H1 (cell line): Measurements from ENCODE around the gene GMFB. TPM values are rescaled to one million over a fixed set of nuclear protein-coding genes. Genes with fewer than 3 reads are reported as not detected.

Source experiments
- CTCF ChIA-PET: fragments of 300-600 bp; sonication (Branson Sonifier 250); formaldehyde crosslinking; loops from one replicate; lab custom pipeline; 2021; ENCODE audit not compliant: partially characterized antibody; lab: Charles Lee
- POLR2A ChIA-PET: fragments of 300-600 bp; sonication (Branson Sonifier 250); formaldehyde crosslinking; loops from one replicate; lab custom pipeline; 2021; ENCODE audit warnings: inconsistent platforms; ENCODE audit not compliant: partially characterized antibody; lab: Charles Lee
- DNase-seq, 2 experiments: peaks; one replicate each; pipeline versions ENCODE4 v3.0.0 to v3.0.0-alpha.2; 2010 to 2022; ENCODE audit warnings: low spot score in 2 of 2, low read depth in 1 of 2, mixed read lengths in 1 of 2
- FAIRE-seq: peaks from 2 replicates; lab custom pipeline; 2011; peaks lifted over from hg19 to GRCh38; lab: Jason Lieb, UNC
- H2AFZ ChIP-seq: 2 replicates; pipeline ENCODE4 v1.8.1; 2012; ENCODE audit warnings: low read length, inconsistent platforms
- H2AK5ac ChIP-seq: 2 replicates; pipeline ENCODE4 v1.6.1; 2013; ENCODE audit warnings: low read depth, low read length
- H2BK120ac ChIP-seq: replicated peaks from 2 replicates; pipeline ENCODE3; 2013; ENCODE audit warnings: low read depth, low read length, inconsistent platforms
- H2BK12ac ChIP-seq: 2 replicates; pipeline ENCODE4 v1.6.1; 2013; ENCODE audit warnings: low read depth, low read length
- H2BK15ac ChIP-seq: 2 replicates; pipeline ENCODE4 v1.6.1; 2013; ENCODE audit warnings: low read length
- H2BK20ac ChIP-seq: 2 replicates; pipeline ENCODE4 v1.6.1; 2013; ENCODE audit warnings: low read length
- H2BK5ac ChIP-seq: 2 replicates; pipeline ENCODE4 v1.6.1; 2013; ENCODE audit warnings: low read depth, low read length
- H3K14ac ChIP-seq: 2 replicates; pipeline ENCODE4 v1.6.1; 2013; ENCODE audit warnings: inconsistent platforms; ENCODE audit not compliant: insufficient read length
- H3K18ac ChIP-seq: 2 replicates; pipeline ENCODE4 v1.6.1; 2013; ENCODE audit warnings: low read length; ENCODE audit errors: extremely low read depth
- H3K23ac ChIP-seq: 2 replicates; pipeline ENCODE4 v1.6.1; 2013; ENCODE audit warnings: inconsistent platforms; ENCODE audit not compliant: insufficient read length
- H3K23me2 ChIP-seq: 2 replicates; pipeline ENCODE4 v1.6.1; 2013; ENCODE audit warnings: low read depth, low read length
- H3K27ac ChIP-seq: 2 replicates; pipeline ENCODE4 v1.6.1; 2011; ENCODE audit warnings: low read depth, low read length, inconsistent platforms
- H3K27me3 ChIP-seq, 4 experiments: replicated peaks in 1 of 4; 1 replicate in 1 of 4; 2 replicates in 3 of 4; pipeline versions ENCODE4 v1.6.1 to v1.8.1; 2011 to 2013; ENCODE audit warnings: low read length in 3 of 4, mild to moderate bottlenecking in 3 of 4, inconsistent platforms in 2 of 4, mixed read lengths in 2 of 4, moderate library complexity in 1 of 4; ENCODE audit not compliant: control insufficient read depth in 3 of 4, insufficient read depth in 3 of 4; ENCODE audit errors: extremely low read depth in 1 of 4
- H3K36me3 ChIP-seq, 4 experiments: 2 replicates each; pipeline versions ENCODE4 v1.6.1 to v1.8.1; 2011 to 2013; ENCODE audit warnings: mild to moderate bottlenecking in 4 of 4, low read length in 3 of 4, moderate library complexity in 2 of 4, control low read depth in 1 of 4, inconsistent platforms in 1 of 4; ENCODE audit not compliant: insufficient read depth in 4 of 4, control insufficient read depth in 2 of 4
- H3K4ac ChIP-seq: replicated peaks from 2 replicates; pipeline ENCODE3; 2013; ENCODE audit warnings: low read length, low read depth, mixed read lengths, inconsistent platforms; ENCODE audit not compliant: insufficient read length
- H3K4me1 ChIP-seq, 4 experiments: replicated peaks in 1 of 4; 1 replicate in 1 of 4; 2 replicates in 3 of 4; pipeline versions ENCODE4 v1.6.1 to v1.8.1; 2011 to 2013; ENCODE audit warnings: low read length in 3 of 4, inconsistent platforms in 2 of 4, mixed read lengths in 1 of 4; ENCODE audit not compliant: insufficient read depth in 4 of 4, control insufficient read depth in 3 of 4
- H3K4me2 ChIP-seq, 2 experiments: 2 replicates each; pipeline versions ENCODE4 v1.6.1 to v1.8.1; 2011 to 2013; ENCODE audit warnings: low read depth in 2 of 2, low read length in 2 of 2, control low read depth in 1 of 2, inconsistent platforms in 1 of 2, mild to moderate bottlenecking in 1 of 2; ENCODE audit not compliant: insufficient read depth in 1 of 2
- H3K4me3 ChIP-seq, 4 experiments: fragments of 200-600, 300-600 bp in 1 of 4; sonication (generic), shearing (Covaris generic), sonication (Bioruptor Twin) in 1 of 4; 2 replicates each; pipeline versions ENCODE4 v1.5.1 to v1.8.1; 2011 to 2016; ENCODE audit warnings: low read length in 4 of 4, low read depth in 3 of 4, control low read depth in 2 of 4, inconsistent platforms in 2 of 4, mild to moderate bottlenecking in 2 of 4, mixed read lengths in 1 of 4, moderate library complexity in 1 of 4; ENCODE audit not compliant: insufficient read depth in 2 of 4; ENCODE audit errors: extremely low read depth in 1 of 4
- H3K56ac ChIP-seq: replicated peaks from 2 replicates; pipeline ENCODE3; 2013; ENCODE audit warnings: low read depth, mild to moderate bottlenecking, mixed read lengths, low read length, inconsistent platforms; ENCODE audit not compliant: insufficient read length
- H3K79me1 ChIP-seq: 2 replicates; pipeline ENCODE4 v1.6.1; 2013; ENCODE audit warnings: low read depth, low read length, control low read depth
- H3K79me2 ChIP-seq, 2 experiments: 2 replicates each; pipeline versions ENCODE4 v1.6.1 to v1.8.1; 2012 to 2013; ENCODE audit warnings: low read length in 2 of 2, mild to moderate bottlenecking in 2 of 2, inconsistent platforms in 1 of 2; ENCODE audit not compliant: insufficient read depth in 2 of 2, control insufficient read depth in 1 of 2
- H3K9ac ChIP-seq, 4 experiments: replicated peaks in 1 of 4; 1 replicate in 1 of 4; 2 replicates in 3 of 4; pipeline versions ENCODE4 v1.6.1 to v1.8.1; 2011 to 2013; ENCODE audit warnings: low read depth in 3 of 4, low read length in 3 of 4, control low read depth in 2 of 4, mild to moderate bottlenecking in 2 of 4, moderate library complexity in 2 of 4, inconsistent platforms in 1 of 4; ENCODE audit errors: extremely low read depth in 1 of 4
- H3K9me3 ChIP-seq, 2 experiments: 2 replicates each; pipeline versions ENCODE4 v1.6.1 to v1.8.1; 2012 to 2013; ENCODE audit warnings: mild to moderate bottlenecking in 2 of 2, moderate library complexity in 2 of 2, control low read depth in 1 of 2, inconsistent platforms in 1 of 2, low read depth in 1 of 2, low read length in 1 of 2, mixed read lengths in 1 of 2; ENCODE audit not compliant: insufficient read depth in 2 of 2
- H4K20me1 ChIP-seq, 2 experiments: replicated peaks in 1 of 2; 2 replicates each; pipeline versions ENCODE3 to v1.8.1; 2011 to 2013; ENCODE audit warnings: inconsistent platforms in 2 of 2, low read length in 2 of 2, mild to moderate bottlenecking in 1 of 2; ENCODE audit not compliant: insufficient read depth in 2 of 2, control insufficient read depth in 1 of 2
- H4K5ac ChIP-seq: 2 replicates; pipeline ENCODE4 v1.6.1; 2013; ENCODE audit warnings: low read length, low read depth, mixed read lengths, inconsistent platforms; ENCODE audit not compliant: insufficient read length
- H4K8ac ChIP-seq: 2 replicates; pipeline ENCODE4 v1.8.0; 2013; ENCODE audit warnings: mild to moderate bottlenecking, moderate library complexity, low read length, inconsistent platforms; ENCODE audit not compliant: insufficient read depth; ENCODE audit errors: extremely low read depth
- H4K91ac ChIP-seq: replicated peaks from 2 replicates; pipeline ENCODE3; 2013; ENCODE audit warnings: low read length, mixed read lengths, inconsistent platforms; ENCODE audit not compliant: insufficient read length
- CEBPB ChIP-seq: IDR thresholded peaks from 2 replicates; pipeline ENCODE4 v1.6.1; 2012; ENCODE audit warnings: low read depth, low read length
- CREB1 ChIP-seq: IDR thresholded peaks from 2 replicates; pipeline ENCODE4 v1.6.1; 2012; ENCODE audit warnings: inconsistent platforms
- FOSL1 ChIP-seq: IDR thresholded peaks from 2 replicates; pipeline ENCODE4 v1.6.1; 2011; ENCODE audit warnings: mild to moderate bottlenecking, low read depth, low read length, moderate library complexity; ENCODE audit not compliant: insufficient read depth
- HDAC2 ChIP-seq, 2 experiments: fragments of 300-600 bp in 1 of 2; sonication (generic) in 1 of 2; IDR thresholded peaks; 2 replicates each; pipeline ENCODE4 v1.6.1; 2011 to 2012; ENCODE audit warnings: low read depth in 2 of 2, low read length in 2 of 2, mild to moderate bottlenecking in 2 of 2, moderate library complexity in 2 of 2, borderline replicate concordance in 1 of 2, inconsistent platforms in 1 of 2
- KDM5A ChIP-seq: fragments of 200-600 bp; IDR thresholded peaks from 2 replicates; pipeline ENCODE4 v1.7.1; 2012; ENCODE audit warnings: mild to moderate bottlenecking, low read length, inconsistent platforms, mixed read lengths
- RBBP5 ChIP-seq: IDR thresholded peaks from 2 replicates; pipeline ENCODE4 v1.7.1; 2012; ENCODE audit warnings: low read depth, mild to moderate bottlenecking, inconsistent platforms, low read length, moderate library complexity, borderline replicate concordance
- WGBS, 2 experiments: shearing (Covaris generic) in 1 of 2; methylation state at CpG; one replicate each; pipeline versions ENCODE4 v1.1.6 to v1.1.7; 2013 to 2015; ENCODE audit warnings: low lambda C conversion rate in 2 of 2, mixed read lengths in 2 of 2, inconsistent platforms in 1 of 2, low coverage in 1 of 2, missing lambda C conversion rate in 1 of 2; ENCODE audit not compliant: insufficient replicate concordance in 2 of 2, insufficient coverage in 1 of 2, insufficient read length in 1 of 2; ENCODE audit errors: extremely low coverage in 1 of 2, missing lambda C conversion rate in 1 of 2; 5-methylcytosine and 5-hydroxymethylcytosine counted together
- polyA plus RNA-seq, 7 experiments: library from polyadenylated mRNA; depleted of rRNA in 3 of 7; stranded (reverse) in 5 of 7; unstranded in 2 of 7; fragments of >200 nt in 5 of 7; fragments of 200-250 nt in 2 of 7; gene quantifications; 1 replicate in 5 of 7; 2 replicates in 1 of 7; 4 replicates in 1 of 7; pipeline versions ENCODE4 v1.2.1 to v1.2.3, GENCODE V29; 2011 to 2013; ENCODE audit warnings: missing spikeins in 2 of 7, mixed read lengths in 2 of 7
- total RNA-seq: library from RNA; stranded (reverse); fragmentation: NEBNext Ultra II Directional; extraction: Animal tissue kit (Norgen Biotek cat#: 25700); gene quantifications from 2 replicates; pipeline ENCODE4 v1.2.1, GENCODE V29; 2021
- TF ChIP-seq, protein P1 (sequence below): IDR thresholded peaks from 2 replicates; pipeline ENCODE4 v1.6.1; 2011; ENCODE audit warnings: low read length, improper control_type of control experiment
- TF ChIP-seq, protein P2 (sequence below), 3 experiments: IDR thresholded peaks; 1 replicate in 2 of 3; 2 replicates in 1 of 3; pipeline versions ENCODE4 v1.5.1 to v1.6.1; 2011; ENCODE audit warnings: low read length in 3 of 3, mild to moderate bottlenecking in 3 of 3, inconsistent platforms in 2 of 3, low read depth in 1 of 3, moderate library complexity in 1 of 3; ENCODE audit not compliant: insufficient read depth in 1 of 3; ENCODE audit errors: control extremely low read depth in 1 of 3

GMFB gene
- total and polyA plus RNA-seq, 2 of the 8 experiments (the other 6 are each of a cell fraction or from before 2014, with no cell fraction given) = 17.9 to 77.3 TPM

DNA sequence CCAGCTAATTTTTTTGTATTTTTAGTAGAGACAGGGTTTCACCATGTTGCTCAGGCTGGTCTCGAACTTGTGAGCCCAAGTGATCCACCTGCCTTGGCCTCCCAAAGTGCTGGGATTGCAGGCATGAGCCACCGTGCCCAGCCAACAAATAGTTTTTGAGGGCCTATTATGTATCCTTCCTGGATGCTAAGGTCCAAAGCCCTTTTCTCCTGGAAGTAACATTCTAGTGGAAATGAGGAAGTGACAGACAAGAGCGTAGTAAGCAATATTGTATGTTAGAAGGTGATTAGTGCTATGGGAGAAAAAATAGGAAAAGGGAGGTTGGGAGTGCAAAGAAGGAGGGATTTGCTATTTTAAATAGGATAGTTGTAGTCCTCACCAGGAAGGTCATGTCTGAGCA, 12.0 kb upstream of the GMFB start:
- no peaks in the 10 kb centered on the region for H3K9me3 ChIP-seq
- H2BK5ac ChIP-seq = no peak overlapping the region
- H3K23me2 ChIP-seq = no peaks in the 10 kb centered on the region
- H3K9ac ChIP-seq = no peak overlapping the region
- H3K23ac ChIP-seq = no peak overlapping the region
- no peaks in the 10 kb centered on the region for H3K79me2 ChIP-seq
- H3K36me3 ChIP-seq = no peaks in the 10 kb centered on the region
- no peak overlapping the region for H2BK12ac ChIP-seq
- no peaks in the 10 kb centered on the region for H3K4me1 ChIP-seq
- ChIA-PET CTCF (interaction anchor here (0.7 to 1.5 kb wide), 3 partner anchors 12 to 50 kb away, joined by 3 to 5 read pairs (median 3); partner anchors contain the start of gene GMFB), POLR2A (no interaction called here)
- H4K5ac ChIP-seq = no peak overlapping the region
- DNase-seq (no peak), FAIRE-seq (no peak)
- H3K56ac ChIP-seq = no peak overlapping the region
- H4K8ac ChIP-seq = no peak overlapping the region
- H4K20me1 ChIP-seq = no peaks in the 10 kb centered on the region
- no peak overlapping the region for H2BK15ac ChIP-seq
- TF ChIP-seq CREB1 (no peak), CEBPB (no peak), FOSL1 (no peak), RBBP5 (no peak), HDAC2 (IDR thresholded peaks at IDR 0.05; ENCODE audit: borderline replicate concordance in 1 of 2, low read depth in 2 of 2, low read length in 2 of 2) (no peak), KDM5A (no peak)
- TF ChIP-seq, protein P1, sequence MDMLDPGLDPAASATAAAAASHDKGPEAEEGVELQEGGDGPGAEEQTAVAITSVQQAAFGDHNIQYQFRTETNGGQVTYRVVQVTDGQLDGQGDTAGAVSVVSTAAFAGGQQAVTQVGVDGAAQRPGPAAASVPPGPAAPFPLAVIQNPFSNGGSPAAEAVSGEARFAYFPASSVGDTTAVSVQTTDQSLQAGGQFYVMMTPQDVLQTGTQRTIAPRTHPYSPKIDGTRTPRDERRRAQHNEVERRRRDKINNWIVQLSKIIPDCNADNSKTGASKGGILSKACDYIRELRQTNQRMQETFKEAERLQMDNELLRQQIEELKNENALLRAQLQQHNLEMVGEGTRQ = no peak
- TF ChIP-seq, protein P2, sequence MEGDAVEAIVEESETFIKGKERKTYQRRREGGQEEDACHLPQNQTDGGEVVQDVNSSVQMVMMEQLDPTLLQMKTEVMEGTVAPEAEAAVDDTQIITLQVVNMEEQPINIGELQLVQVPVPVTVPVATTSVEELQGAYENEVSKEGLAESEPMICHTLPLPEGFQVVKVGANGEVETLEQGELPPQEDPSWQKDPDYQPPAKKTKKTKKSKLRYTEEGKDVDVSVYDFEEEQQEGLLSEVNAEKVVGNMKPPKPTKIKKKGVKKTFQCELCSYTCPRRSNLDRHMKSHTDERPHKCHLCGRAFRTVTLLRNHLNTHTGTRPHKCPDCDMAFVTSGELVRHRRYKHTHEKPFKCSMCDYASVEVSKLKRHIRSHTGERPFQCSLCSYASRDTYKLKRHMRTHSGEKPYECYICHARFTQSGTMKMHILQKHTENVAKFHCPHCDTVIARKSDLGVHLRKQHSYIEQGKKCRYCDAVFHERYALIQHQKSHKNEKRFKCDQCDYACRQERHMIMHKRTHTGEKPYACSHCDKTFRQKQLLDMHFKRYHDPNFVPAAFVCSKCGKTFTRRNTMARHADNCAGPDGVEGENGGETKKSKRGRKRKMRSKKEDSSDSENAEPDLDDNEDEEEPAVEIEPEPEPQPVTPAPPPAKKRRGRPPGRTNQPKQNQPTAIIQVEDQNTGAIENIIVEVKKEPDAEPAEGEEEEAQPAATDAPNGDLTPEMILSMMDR (IDR thresholded peaks at IDR 0.05; ENCODE audit: control extremely low read depth in 1 of 3, insufficient read depth in 1 of 3, low read depth in 1 of 3, low read length in 3 of 3) = no peak
- no peaks in the 10 kb centered on the region for H3K27me3 ChIP-seq
- H4K91ac ChIP-seq = no peak overlapping the region
- H3K79me1 ChIP-seq = no peaks in the 10 kb centered on the region
- no peak overlapping the region for H2AK5ac ChIP-seq
- no peak overlapping the region for H2BK120ac ChIP-seq
- no peak overlapping the region for H3K4me3 ChIP-seq
- no peak overlapping the region for H2BK20ac ChIP-seq
- no peak overlapping the region for H2AFZ ChIP-seq
- no peak overlapping the region for H3K4me2 ChIP-seq
- 94% methylated on average over 3 of the region's 3 CpGs; no CpG with 5 or more reads in 1 of the 2 experiments for WGBS, 2 experiments
- no peak overlapping the region for H3K14ac ChIP-seq
- H3K4ac ChIP-seq = no peak overlapping the region
- H3K18ac ChIP-seq = no peak overlapping the region
- H3K27ac ChIP-seq = no peak overlapping the region
